Aorta (tissue), 5 donors: ENCODE results near the gene KCNAB2. TPM values are rescaled to one million over a fixed set of nuclear protein-coding genes. Genes with fewer than 3 reads are reported as not detected.
A peak's percentile ranks its signal among the peaks of the same experiment; 100 is the strongest.
"Not testable (repeated sequence)": the region's sequence is repeated elsewhere in the genome, so short reads cannot be mapped to it uniquely, and the experiment has no call there.

Experiments
- ATAC-seq: fragments of 200-7000 bp; cut with Tn5 transposase; one replicate; pipeline ENCODE4 v1.9.1; 2022; ENCODE audit warnings: moderate library complexity; ENCODE audit not compliant: low FRiP score
- DNase-seq, 2 donors: peaks; one replicate each; pipeline ENCODE4 v3.0.0-alpha.2; 2020
- H3K27ac ChIP-seq, 2 donors: one replicate each; pipeline ENCODE4 v1.5.1; 2013; ENCODE audit warnings: low read length in 2 of 2, mild to moderate bottlenecking in 2 of 2, moderate library complexity in 2 of 2, control low read depth in 1 of 2, inconsistent platforms in 1 of 2, low read depth in 1 of 2
- H3K27me3 ChIP-seq, 2 donors: one replicate each; pipeline ENCODE4 v1.6.1; 2013; ENCODE audit warnings: control low read depth in 1 of 2, low read length in 1 of 2, mild to moderate bottlenecking in 1 of 2, moderate library complexity in 1 of 2; ENCODE audit not compliant: insufficient read depth in 2 of 2, control insufficient read depth in 1 of 2
- H3K36me3 ChIP-seq, 2 donors: one replicate each; pipeline ENCODE4 v1.6.1; 2013; ENCODE audit warnings: control low read depth in 1 of 2, low read length in 1 of 2, mild to moderate bottlenecking in 1 of 2; ENCODE audit not compliant: insufficient read depth in 2 of 2, control insufficient read depth in 1 of 2
- H3K4me1 ChIP-seq, 2 donors: one replicate each; pipeline ENCODE4 v1.6.1; 2013; ENCODE audit warnings: low read length in 2 of 2, control low read depth in 1 of 2, mild to moderate bottlenecking in 1 of 2, moderate library complexity in 1 of 2; ENCODE audit not compliant: insufficient read depth in 2 of 2, control insufficient read depth in 1 of 2
- H3K4me3 ChIP-seq, 2 donors: one replicate each; pipeline ENCODE4 v1.5.1; 2013; ENCODE audit warnings: low read length in 2 of 2, control low read depth in 1 of 2, mild to moderate bottlenecking in 1 of 2
- H3K9me3 ChIP-seq: one replicate; pipeline ENCODE4 v1.6.1; 2013; ENCODE audit warnings: mild to moderate bottlenecking, low read length; ENCODE audit not compliant: control insufficient read depth
- WGBS, 2 donors: extraction: QIAGEN DNeasy Blood & Tissue Kit; methylation state at CpG; one replicate each; pipeline ENCODE4 v1.1.7; 2013; 5-methylcytosine and 5-hydroxymethylcytosine counted together
- intact Hi-C, 2 donors: fragments of 100-400 bp; cut with DNase I; formaldehyde crosslinking; loops; one replicate each; pipeline versions ENCODE4 v1.14.2 to v1.15.0; 2022
- polyA plus RNA-seq, 2 donors: library from polyadenylated mRNA; stranded (reverse); fragments of 200-250 nt; gene quantifications; one replicate each; pipeline ENCODE4 v1.2.3, GENCODE V29; 2013
- total RNA-seq, 2 donors: library from RNA; stranded (reverse); fragmentation: NEBNext Ultra II Directional; extraction: Animal tissue kit (Norgen Biotek cat#: 25700); gene quantifications; one replicate each; pipeline ENCODE4 v1.2.1, GENCODE V29; 2021
- donor health status: healthy with polysubstance abuse.
- donor health status: Bipolar disorder and iron deficiency.
- donor health status: DM: no; HTN: no; CAD: no.
- donor health status: DM: no; HTN: no; CAD: no.
- donor health status: DM: yes; HTN: yes; CAD: no.

Gene KCNAB2
- total and polyA plus RNA-seq, 4 donors, result 5.5 to 36.2 (median 11.9) TPM

GRCh38 chr1:6054596-6054995, 8.9 kb downstream of the KCNAB2 start:
- 86 to 89% methylated on average over 6 of the region's 6 CpGs for WGBS, 2 donors
- H3K4me1 ChIP-seq, result no peaks in the 10 kb centered on the region

DNA sequence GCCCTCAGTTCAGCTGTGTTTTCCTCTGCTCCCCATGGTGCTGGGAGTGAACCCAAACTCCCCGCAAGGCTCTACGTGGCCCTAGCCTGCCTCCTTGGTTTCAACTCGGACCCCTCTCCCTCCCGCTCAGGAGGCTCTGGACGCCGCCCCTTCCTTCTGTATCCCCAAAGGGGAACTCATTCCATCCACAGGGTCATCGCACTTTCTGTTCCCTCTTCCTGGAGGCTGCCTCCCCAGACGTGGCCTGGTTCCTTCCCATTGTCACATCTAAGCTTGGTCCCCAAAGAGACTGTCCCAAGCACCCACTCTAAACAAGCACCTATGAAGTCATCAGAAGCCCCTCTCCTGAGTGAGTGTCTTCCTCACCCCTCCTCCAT, 10.9 kb downstream of the KCNAB2 start:
- Histone ChIP-seq H3K4me3 (no peak overlapping the region), H3K9me3 (no peaks in the 10 kb centered on the region), H3K36me3 (no peaks in the 10 kb centered on the region), H3K27ac (no peak overlapping the region), H3K4me1 (no peaks in the 10 kb centered on the region), H3K27me3 (no peaks in the 10 kb centered on the region)
- WGBS, 2 donors, result 87 to 88% methylated on average over 8 of the region's 8 CpGs
- intact Hi-C loops, result loop anchor here in 1 of 2 donors (10.0 kb wide), 1 partner anchor 188 kb away; the partner anchor contains the start of gene HES3
- DNase-seq (peak in 1 of 2 donors; percentile 69), ATAC-seq (no peak)

More at GRCh38 chr1:6054596-6054995, 8.9 kb downstream of the KCNAB2 start:
- DNase-seq (no peak), ATAC-seq (no peak)
- no peaks in the 10 kb centered on the region for H3K9me3 ChIP-seq
- H3K27me3 ChIP-seq, result no peaks in the 10 kb centered on the region
- H3K4me3 ChIP-seq, result no peak overlapping the region
- intact Hi-C loops, result loop anchor here in 1 of 2 donors (10.0 kb wide), 1 partner anchor 190 kb away; the partner anchor contains the start of gene HES3
- no peak overlapping the region for H3K27ac ChIP-seq
- no peaks in the 10 kb centered on the region for H3K36me3 ChIP-seq

GRCh38 chr1:6057170-6057845, 11.6 kb downstream of the KCNAB2 start:
- ATAC-seq, result no peak
- H3K4me1 ChIP-seq, result no peaks in the 10 kb centered on the region
- H3K9me3 ChIP-seq, result no peaks in the 10 kb centered on the region
- H3K27me3 ChIP-seq, result no peaks in the 10 kb centered on the region
- H3K27ac ChIP-seq, result no peak overlapping the region
- intact Hi-C loops, result loop anchor here in 1 of 2 donors (10.0 kb wide), 1 partner anchor 187 kb away; the partner anchor contains the start of gene HES3
- DNase-seq, result peak in 1 of 2 donors; percentile 29
- no peaks in the 10 kb centered on the region for H3K36me3 ChIP-seq
- H3K4me3 ChIP-seq, result no peak overlapping the region
- WGBS, 2 donors, result 86 to 89% methylated on average over 9 of the region's 9 CpGs

GRCh38 chr1:6059866-6060265, 14.2 kb downstream of the KCNAB2 start:
- intact Hi-C loops, result loop anchor here in 1 of 2 donors (10.0 kb wide), 1 partner anchor 185 kb away; the partner anchor contains the start of gene HES3
- no peak for DNase-seq
- WGBS, 2 donors, result 92% methylated on average over 9 of the region's 9 CpGs
- H3K9me3 ChIP-seq, result no peaks in the 10 kb centered on the region
- no peaks in the 10 kb centered on the region for H3K4me1 ChIP-seq
- no peak overlapping the region for H3K27ac ChIP-seq
- no peak overlapping the region for H3K4me3 ChIP-seq
- no peaks in the 10 kb centered on the region for H3K27me3 ChIP-seq
- ATAC-seq, result no peak
- no peaks in the 10 kb centered on the region for H3K36me3 ChIP-seq

DNA sequence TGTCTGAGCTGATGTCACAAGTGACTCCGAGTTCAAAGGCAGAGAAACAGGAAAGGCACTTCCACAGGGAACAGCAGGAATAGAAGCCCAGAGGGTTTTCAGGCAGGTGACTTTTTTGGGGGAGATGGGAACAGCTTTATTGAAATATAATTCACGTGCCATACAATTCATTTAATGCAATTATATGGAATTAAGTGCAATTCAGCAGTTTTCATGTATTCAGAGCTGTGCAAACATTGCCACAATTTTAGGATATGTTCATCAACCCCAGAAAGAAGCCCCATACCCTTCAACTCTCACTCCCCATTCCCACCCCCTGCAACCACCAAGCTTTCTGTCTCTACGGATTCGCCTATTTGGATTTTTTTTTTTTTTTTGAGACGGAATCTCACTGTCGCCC, 17.0 kb downstream of the KCNAB2 start:
- H3K4me3 ChIP-seq, result no peak overlapping the region
- no peak overlapping the region for H3K27ac ChIP-seq
- H3K36me3 ChIP-seq, result no peaks in the 10 kb centered on the region
- intact Hi-C loops, result no loop called here
- 92% methylated on average over 6 of the region's 6 CpGs for WGBS, 2 donors
- H3K9me3 ChIP-seq, result no peaks in the 10 kb centered on the region
- H3K4me1 ChIP-seq, result no peaks in the 10 kb centered on the region
- DNase-seq, result no peak
- no peak for ATAC-seq
- H3K27me3 ChIP-seq, result no peaks in the 10 kb centered on the region

DNA sequence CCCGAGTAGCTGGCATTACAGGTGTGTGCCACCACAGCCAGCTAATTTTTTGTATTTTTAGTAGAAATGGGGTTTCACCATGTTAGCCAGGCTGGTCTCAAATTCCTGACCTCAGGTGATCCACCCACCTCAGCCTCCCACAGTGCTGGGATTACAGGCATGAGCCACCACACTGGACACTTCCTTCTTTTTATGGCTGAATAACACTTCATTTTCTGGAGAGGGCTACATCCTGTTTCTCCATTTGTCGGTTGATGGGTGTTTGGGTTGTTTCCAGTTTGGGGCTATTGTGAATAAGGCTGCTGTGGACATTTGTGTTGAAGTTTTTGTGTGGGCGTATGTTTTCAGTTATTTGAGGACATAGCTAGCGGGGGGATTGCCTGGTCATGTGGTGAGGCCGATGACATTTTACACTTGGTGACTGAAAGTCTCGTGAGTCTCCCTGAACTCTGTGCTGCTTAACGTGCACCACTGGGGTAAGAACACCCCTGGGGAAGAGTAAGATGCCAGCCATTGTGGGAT, 17.9 kb downstream of the KCNAB2 start:
- WGBS, 2 donors, result 82 to 83% methylated on average over 7 of the region's 7 CpGs
- DNase-seq, intact Hi-C loops, H3K27me3 ChIP-seq, H3K9me3 ChIP-seq, H3K4me3 ChIP-seq, H3K4me1 ChIP-seq, ATAC-seq, H3K36me3 ChIP-seq, H3K27ac ChIP-seq: not testable (repeated sequence)

- Histone ChIP-seq H3K36me3 (no peaks in the 10 kb centered on the region), H3K27ac (no peak overlapping the region), H3K27me3 (no peaks in the 10 kb centered on the region), H3K9me3 (no peaks in the 10 kb centered on the region), H3K4me3 (no peak overlapping the region), H3K4me1 (no peaks in the 10 kb centered on the region)
- intact Hi-C loops, result no loop called here
- no peak for ATAC-seq
- peak in 1 of 2 donors; percentile 53 for DNase-seq
- 46 to 52% methylated on average over 28 of the region's 28 CpGs for WGBS, 2 donors
These were observed 19.6 kb downstream of the KCNAB2 start for GRCh38 chr1:6065093-6065858.

GRCh38 chr1:6066680-6067079, 21.0 kb downstream of the KCNAB2 start:
- H3K27me3 ChIP-seq, result no peaks in the 10 kb centered on the region
- H3K27ac ChIP-seq, result no peak overlapping the region
- DNase-seq (no peak), ATAC-seq (no peak)
- no peaks in the 10 kb centered on the region for H3K9me3 ChIP-seq
- H3K4me3 ChIP-seq, result no peak overlapping the region
- H3K36me3 ChIP-seq, result no peaks in the 10 kb centered on the region
- 81 to 87% methylated on average over 8 of the region's 8 CpGs for WGBS, 2 donors
- intact Hi-C loops, result no loop called here
- no peaks in the 10 kb centered on the region for H3K4me1 ChIP-seq
